ENCODE results near the gene IKZF2.

The IKZF2 gene

GRCh38 chr2:213098612-213099011 is 52.8 kb downstream of the IKZF2 start:
- no peak for DNase-seq

- no peak for DNase-seq
Observed at GRCh38 chr2:213091765-213092164, 59.6 kb downstream of the IKZF2 start.

- DNase-seq = no peak
Observed at GRCh38 chr2:213090772-213091171, 60.6 kb downstream of the IKZF2 start.

GRCh38 chr2:213089438-213089837 is 62.0 kb downstream of the IKZF2 start:
- no peak for DNase-seq

GRCh38 chr2:213087040-213087439 is 64.4 kb downstream of the IKZF2 start:
- DNase-seq = no peak

- no peak for DNase-seq
Observed at GRCh38 chr2:213086571-213086970, 64.8 kb downstream of the IKZF2 start.

- no peak for DNase-seq
Observed at GRCh38 chr2:213086050-213086449, 65.4 kb downstream of the IKZF2 start.

GRCh38 chr2:213085538-213085937 is 65.9 kb downstream of the IKZF2 start:
- no peak for DNase-seq

- no peak for DNase-seq
Observed at GRCh38 chr2:213084261-213084660, 67.2 kb downstream of the IKZF2 start.

- no peak for DNase-seq
Observed at GRCh38 chr2:213080969-213081617, 70.3 kb downstream of the IKZF2 start.

GRCh38 chr2:213079756-213080155 is 71.7 kb downstream of the IKZF2 start:
- no peak for DNase-seq

GRCh38 chr2:213078686-213079085 is 72.7 kb downstream of the IKZF2 start:
- DNase-seq = no peak

GRCh38 chr2:213069531-213069930 is 81.9 kb downstream of the IKZF2 start:
- DNase-seq = no peak

GRCh38 chr2:213068676-213069359 is 82.6 kb downstream of the IKZF2 start:
- no peak for DNase-seq

- DNase-seq = no peak
Observed at GRCh38 chr2:213067888-213068287, 83.5 kb downstream of the IKZF2 start.

GRCh38 chr2:213066443-213066743 is 85.0 kb downstream of the IKZF2 start:
- DNase-seq = no peak

- no peak for DNase-seq
Observed at GRCh38 chr2:213065583-213066442, 85.6 kb downstream of the IKZF2 start.

- DNase-seq = no peak
Observed at GRCh38 chr2:213064099-213064498, 87.3 kb downstream of the IKZF2 start.

GRCh38 chr2:213057977-213058376 is 93.4 kb downstream of the IKZF2 start:
- DNase-seq = no peak

GRCh38 chr2:213046431-213046830 is 105.0 kb downstream of the IKZF2 start:
- DNase-seq = no peak

- no peak for DNase-seq
Observed at GRCh38 chr2:213043566-213043965, 107.8 kb downstream of the IKZF2 start.

GRCh38 chr2:213042262-213042661 is 109.2 kb downstream of the IKZF2 start:
- DNase-seq = no peak

- DNase-seq = no peak
Observed at GRCh38 chr2:213036836-213037235, 114.6 kb downstream of the IKZF2 start.

- DNase-seq = no peak
Observed at GRCh38 chr2:213034585-213034984, 116.8 kb downstream of the IKZF2 start.
